Endothelial cell of umbilical vein (primary cell): ENCODE results near the gene MS4A8.

Source experiments
- EZH2 ChIP-seq: IDR thresholded peaks from 2 replicates; pipeline ENCODE4 v1.6.1; 2012; ENCODE audit warnings: borderline replicate concordance, low read depth, mild to moderate bottlenecking, moderate library complexity, low read length, inconsistent platforms; ENCODE audit not compliant: severe bottlenecking
- FOS ChIP-seq: IDR thresholded peaks from 2 replicates; pipeline ENCODE4 v1.6.1; 2011; ENCODE audit warnings: mild to moderate bottlenecking, low read length, moderate library complexity, borderline replicate concordance; ENCODE audit not compliant: insufficient read depth
- GATA2 ChIP-seq: IDR thresholded peaks from 2 replicates; pipeline ENCODE4 v1.7.0; 2011; ENCODE audit warnings: low read depth, mild to moderate bottlenecking, moderate library complexity, mixed read lengths, low read length; ENCODE audit not compliant: insufficient read length, insufficient read depth
- JUN ChIP-seq: IDR thresholded peaks from 2 replicates; pipeline ENCODE4 v1.6.1; 2011; ENCODE audit warnings: borderline replicate concordance, low read depth; ENCODE audit not compliant: insufficient read length, insufficient read depth
- POLR2A ChIP-seq: IDR thresholded peaks from 2 replicates; pipeline ENCODE4 v1.6.1; 2012; ENCODE audit warnings: low read depth, mild to moderate bottlenecking, control low read depth, low read length
- POLR2AphosphoS5 ChIP-seq: IDR thresholded peaks from 2 replicates; pipeline ENCODE4 v1.6.1; 2012; ENCODE audit warnings: low read depth, mild to moderate bottlenecking, control low read depth, low read length, moderate library complexity; ENCODE audit not compliant: insufficient read depth
- TF ChIP-seq, protein P1 (sequence below), 2 donors: IDR thresholded peaks; 1 replicate in 1 of 2; 2 replicates in 1 of 2; pipeline ENCODE4 v1.5.1; 2011; ENCODE audit warnings: low read length in 2 of 2, mild to moderate bottlenecking in 2 of 2, moderate library complexity in 2 of 2, control low read depth in 1 of 2, inconsistent platforms in 1 of 2, low read depth in 1 of 2; ENCODE audit not compliant: insufficient read depth in 1 of 2; ENCODE audit errors: extremely low read depth in 1 of 2
- TF ChIP-seq, protein P2 (sequence below): IDR thresholded peaks from 2 replicates; pipeline ENCODE4 v1.6.1; 2011; ENCODE audit not compliant: insufficient read depth, insufficient read length

DNA sequence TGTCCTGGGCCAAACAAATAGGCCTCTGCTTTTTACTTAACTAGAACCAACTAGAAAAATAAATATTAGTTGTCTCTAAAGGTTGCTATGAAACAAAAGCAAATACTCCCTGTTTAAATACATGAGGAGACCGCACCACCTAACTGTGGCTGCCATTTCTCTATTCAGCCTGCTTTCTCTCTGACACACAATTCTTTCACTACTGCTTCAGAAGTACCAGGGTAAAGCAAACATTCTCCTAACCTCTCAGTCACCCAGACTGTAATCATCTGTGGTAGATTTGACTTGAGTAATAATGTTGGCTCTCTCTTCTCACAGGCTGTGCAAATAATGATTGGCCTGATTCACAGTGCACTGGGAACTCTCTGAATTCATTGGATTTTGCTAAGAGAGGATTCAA lies 41.0 kb upstream of the MS4A8 start:
- TF ChIP-seq POLR2A (no peak), EZH2 (no peak), POLR2AphosphoS5 (no peak), JUN (no peak), FOS (no peak), GATA2 (no peak)
- TF ChIP-seq, protein P1, sequence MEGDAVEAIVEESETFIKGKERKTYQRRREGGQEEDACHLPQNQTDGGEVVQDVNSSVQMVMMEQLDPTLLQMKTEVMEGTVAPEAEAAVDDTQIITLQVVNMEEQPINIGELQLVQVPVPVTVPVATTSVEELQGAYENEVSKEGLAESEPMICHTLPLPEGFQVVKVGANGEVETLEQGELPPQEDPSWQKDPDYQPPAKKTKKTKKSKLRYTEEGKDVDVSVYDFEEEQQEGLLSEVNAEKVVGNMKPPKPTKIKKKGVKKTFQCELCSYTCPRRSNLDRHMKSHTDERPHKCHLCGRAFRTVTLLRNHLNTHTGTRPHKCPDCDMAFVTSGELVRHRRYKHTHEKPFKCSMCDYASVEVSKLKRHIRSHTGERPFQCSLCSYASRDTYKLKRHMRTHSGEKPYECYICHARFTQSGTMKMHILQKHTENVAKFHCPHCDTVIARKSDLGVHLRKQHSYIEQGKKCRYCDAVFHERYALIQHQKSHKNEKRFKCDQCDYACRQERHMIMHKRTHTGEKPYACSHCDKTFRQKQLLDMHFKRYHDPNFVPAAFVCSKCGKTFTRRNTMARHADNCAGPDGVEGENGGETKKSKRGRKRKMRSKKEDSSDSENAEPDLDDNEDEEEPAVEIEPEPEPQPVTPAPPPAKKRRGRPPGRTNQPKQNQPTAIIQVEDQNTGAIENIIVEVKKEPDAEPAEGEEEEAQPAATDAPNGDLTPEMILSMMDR (IDR thresholded peaks at IDR 0.05; ENCODE audit: extremely low read depth in 1 of 2, insufficient read depth in 1 of 2, low read depth in 1 of 2, low read length in 2 of 2): no peak
- TF ChIP-seq, protein P2, sequence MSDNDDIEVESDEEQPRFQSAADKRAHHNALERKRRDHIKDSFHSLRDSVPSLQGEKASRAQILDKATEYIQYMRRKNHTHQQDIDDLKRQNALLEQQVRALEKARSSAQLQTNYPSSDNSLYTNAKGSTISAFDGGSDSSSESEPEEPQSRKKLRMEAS: no peak
